Endothelial cell of umbilical vein (primary cell): ENCODE measurements around the gene BAG1. TPM values are rescaled to one million over a fixed set of nuclear protein-coding genes. Genes with fewer than 3 reads are reported as not detected.
A peak's percentile ranks its signal among the peaks of the same experiment; 100 is the strongest.

Experiments
- BruUV-seq: library from RNA; stranded (reverse); fragments of 400-500 nt; replicated peaks from 2 replicates; lab custom pipeline; 2021; lab: Mats Ljungman, UMichigan
- CTCF ChIA-PET: fragments of 300-600, 350-600 bp; sonication (Branson Sonifier 250); formaldehyde crosslinking; loops from one replicate; lab custom pipeline; 2021; ENCODE audit warnings: antibody characterized with exemption, inconsistent platforms; lab: Charles Lee
- POLR2A ChIA-PET: fragments of 300-600, 350-600 bp; sonication (Branson Sonifier 250); formaldehyde crosslinking; loops from one replicate; lab custom pipeline; 2021; ENCODE audit warnings: antibody characterized with exemption, inconsistent platforms; lab: Charles Lee
- DNase-seq: peaks from one replicate; pipeline ENCODE4 v3.0.0-alpha.2; 2011; ENCODE audit warnings: low read depth, low spot score
- FAIRE-seq: peaks from 2 replicates; lab custom pipeline; 2011; peaks lifted over from hg19 to GRCh38; lab: Jason Lieb, UNC
- H2AFZ ChIP-seq: 2 replicates; pipeline ENCODE4 v1.6.0; 2012; ENCODE audit warnings: low read depth, low read length, control low read depth, inconsistent platforms
- H3K27ac ChIP-seq: 2 replicates; pipeline ENCODE4 v1.5.1; 2011; ENCODE audit warnings: low read depth, mild to moderate bottlenecking, control low read depth, low read length, moderate library complexity; ENCODE audit not compliant: insufficient read depth
- H3K27me3 ChIP-seq, 2 experiments: 2 replicates each; pipeline versions ENCODE4 v1.6.0 to v1.6.1; 2011; ENCODE audit warnings: low read length in 2 of 2, mixed read lengths in 1 of 2; ENCODE audit not compliant: control insufficient read depth in 2 of 2, insufficient read depth in 2 of 2
- H3K36me3 ChIP-seq, 2 experiments: 2 replicates in 1 of 2; 3 replicates in 1 of 2; pipeline ENCODE4 v1.5.1; 2011; ENCODE audit warnings: low read length in 2 of 2, mild to moderate bottlenecking in 1 of 2, moderate library complexity in 1 of 2; ENCODE audit not compliant: control insufficient read depth in 2 of 2, insufficient read depth in 2 of 2; ENCODE audit errors: extremely low read depth in 1 of 2
- H3K4me1 ChIP-seq: 3 replicates; pipeline ENCODE4 v1.5.1; 2011; ENCODE audit warnings: mild to moderate bottlenecking, low read length; ENCODE audit not compliant: control insufficient read depth, insufficient read depth; ENCODE audit errors: extremely low read depth
- H3K4me2 ChIP-seq: 2 replicates; pipeline ENCODE4 v1.6.1; 2011; ENCODE audit warnings: low read length, control low read depth, mixed read lengths; ENCODE audit not compliant: insufficient read depth
- H3K4me3 ChIP-seq, 3 experiments: fragments of 200-600 bp in 1 of 3; sonication (generic), shearing (Covaris generic) in 1 of 3; replicated peaks in 1 of 3; 2 replicates each; pipeline ENCODE4 v1.5.1; 2011 to 2016; ENCODE audit warnings: control low read depth in 3 of 3, low read length in 3 of 3, mild to moderate bottlenecking in 2 of 3, inconsistent platforms in 1 of 3, low read depth in 1 of 3, moderate library complexity in 1 of 3; ENCODE audit not compliant: insufficient read depth in 1 of 3
- H3K79me2 ChIP-seq: 2 replicates; pipeline ENCODE4 v1.6.0; 2012; ENCODE audit warnings: low read length, inconsistent platforms; ENCODE audit not compliant: control insufficient read depth, insufficient read depth
- H3K9ac ChIP-seq: replicated peaks from 2 replicates; pipeline ENCODE3; 2011; ENCODE audit warnings: low read length, control low read depth; ENCODE audit not compliant: insufficient read depth; ENCODE audit errors: extremely low read depth
- H3K9me1 ChIP-seq: replicated peaks from 3 replicates; pipeline ENCODE4 v1.6.0; 2011; ENCODE audit warnings: mild to moderate bottlenecking, low read length; ENCODE audit not compliant: control insufficient read depth, insufficient read depth; ENCODE audit errors: extremely low read depth
- H3K9me3 ChIP-seq: replicated peaks from 2 replicates; pipeline ENCODE4 v1.5.1; 2012; ENCODE audit warnings: low read length, inconsistent platforms; ENCODE audit not compliant: control insufficient read depth, insufficient read depth
- H4K20me1 ChIP-seq: replicated peaks from 2 replicates; pipeline ENCODE3; 2011; ENCODE audit warnings: mild to moderate bottlenecking, low read length; ENCODE audit not compliant: control insufficient read depth, insufficient read depth; ENCODE audit errors: extremely low read depth
- CTCF ChIP-seq, 2 donors: IDR thresholded peaks; 1 replicate in 1 of 2; 2 replicates in 1 of 2; pipeline ENCODE4 v1.5.1; 2011; ENCODE audit warnings: low read length in 2 of 2, mild to moderate bottlenecking in 2 of 2, moderate library complexity in 2 of 2, control low read depth in 1 of 2, inconsistent platforms in 1 of 2, low read depth in 1 of 2; ENCODE audit not compliant: insufficient read depth in 1 of 2; ENCODE audit errors: extremely low read depth in 1 of 2
- EZH2 ChIP-seq: IDR thresholded peaks from 2 replicates; pipeline ENCODE4 v1.6.1; 2012; ENCODE audit warnings: borderline replicate concordance, low read depth, mild to moderate bottlenecking, moderate library complexity, low read length, inconsistent platforms; ENCODE audit not compliant: severe bottlenecking
- FOS ChIP-seq: IDR thresholded peaks from 2 replicates; pipeline ENCODE4 v1.6.1; 2011; ENCODE audit warnings: mild to moderate bottlenecking, low read length, moderate library complexity, borderline replicate concordance; ENCODE audit not compliant: insufficient read depth
- GATA2 ChIP-seq: IDR thresholded peaks from 2 replicates; pipeline ENCODE4 v1.7.0; 2011; ENCODE audit warnings: low read depth, mild to moderate bottlenecking, moderate library complexity, mixed read lengths, low read length; ENCODE audit not compliant: insufficient read length, insufficient read depth
- JUN ChIP-seq: IDR thresholded peaks from 2 replicates; pipeline ENCODE4 v1.6.1; 2011; ENCODE audit warnings: borderline replicate concordance, low read depth; ENCODE audit not compliant: insufficient read length, insufficient read depth
- MAX ChIP-seq: IDR thresholded peaks from 2 replicates; pipeline ENCODE4 v1.6.1; 2011; ENCODE audit not compliant: insufficient read depth, insufficient read length
- MYC ChIP-seq: IDR thresholded peaks from one replicate; pipeline ENCODE4 v1.6.1; 2011; ENCODE audit warnings: mild to moderate bottlenecking, low read depth, low read length
- POLR2A ChIP-seq: IDR thresholded peaks from 2 replicates; pipeline ENCODE4 v1.6.1; 2012; ENCODE audit warnings: low read depth, mild to moderate bottlenecking, control low read depth, low read length
- POLR2AphosphoS5 ChIP-seq: IDR thresholded peaks from 2 replicates; pipeline ENCODE4 v1.6.1; 2012; ENCODE audit warnings: low read depth, mild to moderate bottlenecking, control low read depth, low read length, moderate library complexity; ENCODE audit not compliant: insufficient read depth
- dilution Hi-C: fragments of 300-500 bp; cut with MboI; formaldehyde crosslinking; loops from one replicate; pipeline ENCODE4 v1.15.0; 2019; ENCODE audit warnings: low sequenced_read_pairs; ENCODE audit not compliant: extremely low pct_ligation_motif_present
- intact Hi-C: fragments of 100-400 bp; cut with micrococcal nuclease; formaldehyde crosslinking; loops from one replicate; pipeline ENCODE4 v1.10.0; 2022
- polyA plus RNA-seq, 4 experiments: library from polyadenylated mRNA; depleted of rRNA in 3 of 4; stranded (reverse) in 3 of 4; unstranded in 1 of 4; fragments of >200 nt; gene quantifications; 2 replicates each; pipeline versions ENCODE4 v1.2.1 to v1.2.3, GENCODE V29; 2011 to 2012; ENCODE audit warnings: missing spikeins in 1 of 4
- total RNA-seq: library from RNA; stranded (reverse); gene quantifications from 2 replicates; pipeline ENCODE4 v1.2.3, GENCODE V29; 2021

Gene BAG1
- total and polyA plus RNA-seq, 2 donors (not counting 3 experiments of a cell fraction or from before 2014, with no cell fraction given) = 44.6 to 87.4 TPM

GRCh38 chr9:33306037-33306436, 41.5 kb upstream of the BAG1 start:
- H3K9me1 ChIP-seq = no peaks in the 10 kb centered on the region
- BruUV-seq = no TSS peak
- no peaks in the 10 kb centered on the region for H4K20me1 ChIP-seq
- H3K9ac ChIP-seq = no peak overlapping the region
- peaks cover 17 to 24% of the 10 kb centered on the region in 2 experiments for H3K36me3 ChIP-seq
- H3K27me3 ChIP-seq = no peaks in the 10 kb centered on the region
- no peaks in the 10 kb centered on the region for H3K79me2 ChIP-seq
- H3K9me3 ChIP-seq = no peaks in the 10 kb centered on the region
- no peak overlapping the region for H3K4me2 ChIP-seq
- no peak overlapping the region for H2AFZ ChIP-seq
- DNase-seq (no peak), FAIRE-seq (no peak)
- dilution Hi-C loops = no loop called here
- intact Hi-C loops = no loop called here
- TF ChIP-seq CTCF (IDR thresholded peaks at IDR 0.05; ENCODE audit: extremely low read depth in 1 of 2, insufficient read depth in 1 of 2, low read depth in 1 of 2, low read length in 2 of 2) = no peak
- H3K27ac ChIP-seq = no peak overlapping the region
- no peak overlapping the region for H3K4me3 ChIP-seq
- CTCF ChIA-PET = interaction anchor here (0.8 kb wide), 1 partner anchor 9 kb away, joined by 3 read pairs; no protein-coding TSS in a partner anchor
- peaks cover 15% of the 10 kb centered on the region for H3K4me1 ChIP-seq
- POLR2A ChIA-PET = no interaction called here

GRCh38 chr9:33304362-33304761, 39.9 kb upstream of the BAG1 start:
- peak; percentile 12 for FAIRE-seq

More at GRCh38 chr9:33304362-33304761, 39.9 kb upstream of the BAG1 start:
- Histone ChIP-seq H2AFZ (no peak overlapping the region), H3K27me3 (no peaks in the 10 kb centered on the region), H3K4me2 (no peak overlapping the region), H3K79me2 (peaks cover 2% of the 10 kb centered on the region), H3K4me1 (peaks cover 1% of the 10 kb centered on the region), H3K9me3 (no peaks in the 10 kb centered on the region), H3K36me3 (peaks cover 17 to 24% of the 10 kb centered on the region in 2 experiments), H3K9me1 (no peaks in the 10 kb centered on the region), H3K27ac (no peak overlapping the region), H4K20me1 (no peaks in the 10 kb centered on the region), H3K9ac (no peak overlapping the region), H3K4me3 (no peak overlapping the region)
- ChIA-PET POLR2A (no interaction called here), CTCF (interaction anchor here (0.5 kb wide), 1 partner anchor 20 kb away, joined by 3 read pairs; no protein-coding TSS in a partner anchor)
- BruUV-seq = no TSS peak
- dilution Hi-C loops = no loop called here
- no peak for TF ChIP-seq MAX
- TF ChIP-seq JUN = no peak
- TF ChIP-seq FOS = no peak
- TF ChIP-seq CTCF (IDR thresholded peaks at IDR 0.05; ENCODE audit: extremely low read depth in 1 of 2, insufficient read depth in 1 of 2, low read depth in 1 of 2, low read length in 2 of 2) = no peak
- TF ChIP-seq POLR2A = no peak
- no peak for TF ChIP-seq GATA2
- no peak for TF ChIP-seq MYC
- TF ChIP-seq EZH2 = no peak
- TF ChIP-seq POLR2AphosphoS5 = no peak
- intact Hi-C loops = no loop called here
- DNase-seq = no peak
